Measurements from ENCODE around the gene CDKL5.
"Not testable (repeated sequence)": the region's sequence is repeated elsewhere in the genome, so short reads cannot be mapped to it uniquely, and the experiment has no call there.

CDKL5 gene

GRCh38 chrX:18428006-18428405 lies 2.6 kb downstream of the CDKL5 start:
- TF ChIP-seq CTCF (conservative IDR thresholded peaks at IDR 0.05; ENCODE audit: low read depth, low read length) = no peak
- no peak for DNase-seq (ENCODE audit: low read depth)
- no peak overlapping the region for H3K4me3 ChIP-seq (ENCODE audit: low read length)

- not testable (repeated sequence) for DNase-seq (ENCODE audit: low read depth); H3K4me3 ChIP-seq (ENCODE audit: low read length)
Measured at GRCh38 chrX:18433288-18433687, 7.9 kb downstream of the CDKL5 start.

GRCh38 chrX:18434896-18435295 lies 9.5 kb downstream of the CDKL5 start:
- DNase-seq (ENCODE audit: low read depth) = no peak
- H3K4me3 ChIP-seq (ENCODE audit: low read length) = no peak overlapping the region
- no peak for TF ChIP-seq CTCF (conservative IDR thresholded peaks at IDR 0.05; ENCODE audit: low read depth, low read length)

GRCh38 chrX:18436017-18436416 lies 10.6 kb downstream of the CDKL5 start:
- TF ChIP-seq CTCF (conservative IDR thresholded peaks at IDR 0.05; ENCODE audit: low read depth, low read length) = no peak
- H3K4me3 ChIP-seq (ENCODE audit: low read length) = no peak overlapping the region
- DNase-seq (ENCODE audit: low read depth) = no peak

GRCh38 chrX:18440835-18441234 lies 15.4 kb downstream of the CDKL5 start:
- no peak for DNase-seq (ENCODE audit: low read depth)
- no peak overlapping the region for H3K4me3 ChIP-seq (ENCODE audit: low read length)
- no peak for TF ChIP-seq CTCF (conservative IDR thresholded peaks at IDR 0.05; ENCODE audit: low read depth, low read length)

GRCh38 chrX:18441780-18442367 lies 16.5 kb downstream of the CDKL5 start:
- DNase-seq (ENCODE audit: low read depth) = no peak
- no peak overlapping the region for H3K4me3 ChIP-seq (ENCODE audit: low read length)
- TF ChIP-seq CTCF (conservative IDR thresholded peaks at IDR 0.05; ENCODE audit: low read depth, low read length) = no peak

DNA sequence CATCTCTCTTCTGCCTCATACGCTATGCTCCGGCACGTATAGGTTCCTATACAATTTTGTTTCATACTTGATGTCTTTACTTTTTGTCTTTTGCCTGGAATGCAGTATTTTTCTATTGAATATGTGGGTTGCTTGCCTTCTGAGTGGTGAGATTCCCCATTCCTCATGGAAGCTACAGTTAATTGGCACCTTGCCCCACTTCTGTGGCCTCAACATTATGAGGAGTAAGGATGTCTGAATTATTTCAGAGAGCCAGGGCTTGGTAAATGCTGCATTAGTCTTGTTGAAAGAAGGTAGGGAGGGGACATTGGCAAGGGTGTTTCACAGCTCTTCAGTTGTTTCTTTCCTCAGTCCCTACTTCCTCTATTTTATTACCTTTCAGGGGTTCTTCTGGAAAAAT lies 23.0 kb downstream of the CDKL5 start:
- no peak for TF ChIP-seq CTCF (conservative IDR thresholded peaks at IDR 0.05; ENCODE audit: low read depth, low read length)
- no peak overlapping the region for H3K4me3 ChIP-seq (ENCODE audit: low read length)
- DNase-seq (ENCODE audit: low read depth) = no peak

- DNase-seq (ENCODE audit: low read depth) = no peak
- TF ChIP-seq CTCF (conservative IDR thresholded peaks at IDR 0.05; ENCODE audit: low read depth, low read length) = no peak
- no peak overlapping the region for H3K4me3 ChIP-seq (ENCODE audit: low read length)
Measured at GRCh38 chrX:18449236-18449635, 23.8 kb downstream of the CDKL5 start.
